SK-N-SH (cell line): Measurements from ENCODE around the gene TRAM2. TPM values are rescaled to one million over a fixed set of nuclear protein-coding genes. Genes with fewer than 3 reads are reported as not detected.

Experiments
- CTCF ChIA-PET: fragments of 300-600, 350-600 bp; formaldehyde crosslinking; extraction: SDS; loops from one replicate; lab custom pipeline; 2021; lab: Yijun Ruan, JAX
- POLR2A ChIA-PET: fragments of 350-600 bp; sonication (Branson Sonifier 250); formaldehyde crosslinking; extraction: SDS; loops from one replicate; lab custom pipeline; 2020; ENCODE audit warnings: antibody characterized with exemption, inconsistent platforms; lab: Yijun Ruan, JAX
- DNase-seq: peaks from one replicate; pipeline ENCODE4 v3.0.0; 2012
- H2AFZ ChIP-seq: fragments of 200-600 bp; sonication (generic); 2 replicates; pipeline ENCODE4 v1.8.1; 2016; ENCODE audit warnings: antibody characterized with exemption, mild to moderate bottlenecking, low read depth
- H3F3A ChIP-seq: fragments of 200-600 bp; sonication (generic); replicated peaks from 2 replicates; pipeline ENCODE3; 2016; ENCODE audit warnings: antibody characterized with exemption, mild to moderate bottlenecking; ENCODE audit not compliant: insufficient read depth
- H3K27ac ChIP-seq, 2 experiments: fragments of 200-500 bp in 1 of 2; fragments of 200-600 bp in 1 of 2; sonication (Bioruptor generic) in 1 of 2; sonication (generic), shearing (Covaris generic) in 1 of 2; 2 replicates each; pipeline versions ENCODE4 v1.5.1 to v1.6.1; 2014 to 2016; ENCODE audit warnings: low read depth in 2 of 2, inconsistent platforms in 1 of 2, low read length in 1 of 2, mild to moderate bottlenecking in 1 of 2, mixed read lengths in 1 of 2
- H3K27me3 ChIP-seq: fragments of 200-600 bp; sonication (generic), shearing (Covaris generic); 2 replicates; pipeline ENCODE4 v1.6.1; 2016; ENCODE audit warnings: mixed run types; ENCODE audit not compliant: insufficient read depth
- H3K36me3 ChIP-seq, 2 experiments: fragments of 200-500 bp in 1 of 2; fragments of 200-600 bp in 1 of 2; sonication (Bioruptor generic) in 1 of 2; sonication (generic) in 1 of 2; replicated peaks in 1 of 2; 2 replicates each; pipeline versions ENCODE3 to v1.5.1; 2014 to 2016; ENCODE audit warnings: low read length in 1 of 2, mild to moderate bottlenecking in 1 of 2; ENCODE audit not compliant: insufficient read depth in 2 of 2, control insufficient read depth in 1 of 2
- H3K4me1 ChIP-seq, 2 experiments: fragments of 200-500 bp in 1 of 2; fragments of 200-600 bp in 1 of 2; sonication (Bioruptor generic) in 1 of 2; sonication (generic), shearing (Covaris generic) in 1 of 2; 2 replicates each; pipeline versions ENCODE4 v1.5.1 to v1.6.1; 2014 to 2016; ENCODE audit warnings: low read depth in 1 of 2, low read length in 1 of 2, mixed run types in 1 of 2; ENCODE audit not compliant: insufficient read depth in 2 of 2, control insufficient read depth in 1 of 2
- H3K4me2 ChIP-seq: fragments of 200-600 bp; sonication (generic), shearing (Covaris generic); 2 replicates; pipeline ENCODE4 v1.6.1; 2017; ENCODE audit warnings: mixed run types
- H3K4me3 ChIP-seq, 2 experiments: fragments of 200-500 bp in 1 of 2; fragments of 200-600 bp in 1 of 2; sonication (Bioruptor generic) in 1 of 2; sonication (generic), shearing (Covaris generic) in 1 of 2; 2 replicates each; pipeline versions ENCODE4 v1.5.1 to v1.8.1; 2014 to 2016; ENCODE audit warnings: low read depth in 2 of 2, inconsistent platforms in 1 of 2, low read length in 1 of 2, mild to moderate bottlenecking in 1 of 2, mixed read lengths in 1 of 2, moderate library complexity in 1 of 2
- H3K79me2 ChIP-seq: fragments of 200-600 bp; sonication (generic); 2 replicates; pipeline ENCODE4 v1.8.1; 2017; ENCODE audit warnings: mild to moderate bottlenecking; ENCODE audit not compliant: insufficient read depth
- H3K9ac ChIP-seq: fragments of 200-600 bp; sonication (generic); 2 replicates; pipeline ENCODE4 v1.6.1; 2017; ENCODE audit warnings: mixed run types
- H3K9me2 ChIP-seq: fragments of 200-600 bp; sonication (generic); 2 replicates; pipeline ENCODE4 v1.6.1; 2017; ENCODE audit warnings: mixed run types
- H3K9me3 ChIP-seq: fragments of 200-600 bp; sonication (generic); 2 replicates; pipeline ENCODE4 v1.6.1; 2017; ENCODE audit warnings: mixed run types, mild to moderate bottlenecking, moderate library complexity
- H4K20me1 ChIP-seq: fragments of 200-600 bp; sonication (generic); 2 replicates; pipeline ENCODE4 v1.6.1; 2017; ENCODE audit warnings: mild to moderate bottlenecking, mixed run types; ENCODE audit not compliant: insufficient read depth
- CTCF ChIP-seq: fragments of 200-600 bp; sonication (generic); IDR thresholded peaks from 2 replicates; pipeline ENCODE4 v1.6.1; 2017; ENCODE audit warnings: antibody characterized with exemption, mild to moderate bottlenecking, moderate library complexity
- ELF1 ChIP-seq: IDR thresholded peaks from 2 replicates; pipeline ENCODE4 v1.4.0; 2012
- EP300 ChIP-seq, 2 experiments: IDR thresholded peaks; 2 replicates each; pipeline versions ENCODE4 v1.4.0 to v1.6.1; 2012; ENCODE audit warnings: borderline replicate concordance in 1 of 2, low read depth in 1 of 2, low read length in 1 of 2
- EZH2phosphoT487 ChIP-seq: fragments of 200-600 bp; sonication (generic); IDR thresholded peaks from 2 replicates; pipeline ENCODE4 v1.6.1; 2017; ENCODE audit warnings: low read depth, mixed run types, mild to moderate bottlenecking, antibody characterized with exemption, moderate library complexity, borderline replicate concordance
- FOSL2 ChIP-seq: IDR thresholded peaks from 2 replicates; pipeline ENCODE4 v1.4.0; 2012; ENCODE audit warnings: low read depth, mild to moderate bottlenecking, moderate library complexity, borderline replicate concordance
- FOXM1 ChIP-seq: IDR thresholded peaks from 2 replicates; pipeline ENCODE4 v1.4.0; 2012; ENCODE audit warnings: low read depth, mild to moderate bottlenecking
- JUND ChIP-seq: IDR thresholded peaks from 2 replicates; pipeline ENCODE4 v1.4.0; 2012
- NRF1 ChIP-seq: IDR thresholded peaks from 2 replicates; pipeline ENCODE4 v1.6.1; 2012; ENCODE audit warnings: low read depth, mild to moderate bottlenecking, low read length
- PBX3 ChIP-seq: IDR thresholded peaks from 2 replicates; pipeline ENCODE4; 2012
- POLR2AphosphoS5 ChIP-seq: IDR thresholded peaks from 2 replicates; pipeline ENCODE4 v1.6.1; 2012; ENCODE audit warnings: low read depth, low read length
- RAD21 ChIP-seq: IDR thresholded peaks from 2 replicates; pipeline ENCODE4 v1.6.1; 2012; ENCODE audit warnings: mild to moderate bottlenecking, low read length
- RCOR1 ChIP-seq: fragments of 150-350 bp; IDR thresholded peaks from 2 replicates; pipeline ENCODE4 v1.6.1; 2017; ENCODE audit warnings: antibody characterized with exemption, low read length
- RFX5 ChIP-seq: IDR thresholded peaks from 2 replicates; pipeline ENCODE4 v1.6.1; 2012; ENCODE audit warnings: mild to moderate bottlenecking, improper control_type of control experiment, low read length
- YY1 ChIP-seq: IDR thresholded peaks from 2 replicates; pipeline ENCODE4 v1.4.0; 2012; ENCODE audit warnings: low read depth, mild to moderate bottlenecking
- ZBTB33 ChIP-seq: IDR thresholded peaks from 2 replicates; pipeline ENCODE4 v1.4.0; 2012; ENCODE audit warnings: low read depth, borderline replicate concordance
- WGBS: methylation state at CpG from one replicate; pipeline ENCODE4 v1.1.6; 2017; ENCODE audit warnings: low lambda C conversion rate; 5-methylcytosine and 5-hydroxymethylcytosine counted together
- polyA plus RNA-seq, 3 experiments: library from polyadenylated mRNA; depleted of rRNA; stranded (reverse); fragments of >200 nt; gene quantifications; 2 replicates each; pipeline ENCODE4 v1.2.3, GENCODE V29; 2012

The TRAM2 gene
- polyA plus RNA-seq, 1 of the 3 experiments (the other 2 are of a cell fraction), result 26.4 TPM

GRCh38 chr6:52622810-52623209 lies 46.0 kb upstream of the TRAM2 start:
- no peak overlapping the region for H3K4me2 ChIP-seq
- 0 out of 2 replicates have a peak overlapping the region, but pooled peaks have one; percentile 3 for H2AFZ ChIP-seq
- DNase-seq, result no peak
- WGBS, result 96% methylated on average over 2 of the region's 2 CpGs
- H3K4me1 ChIP-seq, result 0 out of 4 replicates have a peak, but pooled peaks cover 0 to 4% of the 10 kb centered on the region in 2 experiments
- H3K27me3 ChIP-seq, result no peaks in the 10 kb centered on the region
- no peak for TF ChIP-seq PBX3
- no peak for TF ChIP-seq RAD21
- TF ChIP-seq CTCF, result no peak
- TF ChIP-seq EZH2phosphoT487, result no peak
- TF ChIP-seq RFX5, result no peak
- no peak for TF ChIP-seq NRF1
- no peak for TF ChIP-seq POLR2AphosphoS5
- no peak for TF ChIP-seq ZBTB33
- TF ChIP-seq RCOR1, result no peak
- TF ChIP-seq ELF1, result no peak
- no peak for TF ChIP-seq EP300 (IDR thresholded peaks at IDR 0.05; ENCODE audit: borderline replicate concordance in 1 of 2, low read depth in 1 of 2, low read length in 1 of 2)
- no peak for TF ChIP-seq FOXM1
- TF ChIP-seq YY1, result no peak
- TF ChIP-seq FOSL2, result no peak
- no peak for TF ChIP-seq JUND
- no peak overlapping the region for H3K9ac ChIP-seq
- H3K9me2 ChIP-seq, result no peaks in the 10 kb centered on the region
- H3K79me2 ChIP-seq, result no peaks in the 10 kb centered on the region
- H3K27ac ChIP-seq, result no peak overlapping the region
- peaks cover 1% of the 10 kb centered on the region for H3F3A ChIP-seq
- H3K9me3 ChIP-seq, result no peaks in the 10 kb centered on the region
- H3K4me3 ChIP-seq, result no peak overlapping the region
- H3K36me3 ChIP-seq, result no peaks in the 10 kb centered on the region
- H4K20me1 ChIP-seq, result no peaks in the 10 kb centered on the region
- CTCF ChIA-PET, result interaction anchor here (1.5 to 1.6 kb wide), 2 partner anchors 25 to 29 kb away, joined by 4 to 5 read pairs; no protein-coding TSS in a partner anchor
- POLR2A ChIA-PET, result no interaction called here
